AG04450 (cell line): ENCODE measurements around the gene TXLNG. TPM values are rescaled to one million over a fixed set of nuclear protein-coding genes. Genes with fewer than 3 reads are reported as not detected.
A peak's percentile ranks its signal among the peaks of the same experiment; 100 is the strongest.

Experiments used
- CTCF ChIA-PET: fragments of 300-600, 350-600 bp; formaldehyde crosslinking; extraction: SDS; loops from one replicate; lab custom pipeline; 2022; ENCODE audit warnings: antibody characterized with exemption, inconsistent platforms; lab: Charles Lee
- POLR2A ChIA-PET: fragments of 350-600 bp; formaldehyde crosslinking; extraction: SDS; loops from one replicate; lab custom pipeline; 2021; ENCODE audit warnings: antibody characterized with exemption, inconsistent platforms; lab: Yijun Ruan, JAX
- DNase-seq: peaks from one replicate; pipeline ENCODE4 v3.0.0-alpha.2; 2011; ENCODE audit warnings: low read depth, low spot score
- H3K27ac ChIP-seq: one replicate; pipeline ENCODE4 v1.5.1; 2012; ENCODE audit warnings: low read depth, low read length, control low read depth
- H3K27me3 ChIP-seq: one replicate; pipeline ENCODE4 v1.6.0; 2012; ENCODE audit warnings: low read length; ENCODE audit not compliant: control insufficient read depth, insufficient read depth
- H3K4me3 ChIP-seq: 2 replicates; pipeline ENCODE4 v1.5.1; 2011; ENCODE audit warnings: mild to moderate bottlenecking, low read depth, low read length, control low read depth
- H3K9me3 ChIP-seq: 2 replicates; pipeline ENCODE4 v1.5.1; 2012; ENCODE audit warnings: low read length; ENCODE audit not compliant: control insufficient read depth, insufficient read depth
- polyA plus RNA-seq: library from polyadenylated mRNA; depleted of rRNA; stranded (reverse); fragments of >200 nt; gene quantifications from 2 replicates; pipeline ENCODE4 v1.2.3, GENCODE V29; 2011
- TF ChIP-seq, protein P1 (sequence below): IDR thresholded peaks from 2 replicates; pipeline ENCODE4 v1.5.1; 2011; ENCODE audit warnings: low read depth, low read length, control low read depth, inconsistent platforms

Gene TXLNG
- polyA plus RNA-seq, 1 experiment, result 15.4 TPM

DNA sequence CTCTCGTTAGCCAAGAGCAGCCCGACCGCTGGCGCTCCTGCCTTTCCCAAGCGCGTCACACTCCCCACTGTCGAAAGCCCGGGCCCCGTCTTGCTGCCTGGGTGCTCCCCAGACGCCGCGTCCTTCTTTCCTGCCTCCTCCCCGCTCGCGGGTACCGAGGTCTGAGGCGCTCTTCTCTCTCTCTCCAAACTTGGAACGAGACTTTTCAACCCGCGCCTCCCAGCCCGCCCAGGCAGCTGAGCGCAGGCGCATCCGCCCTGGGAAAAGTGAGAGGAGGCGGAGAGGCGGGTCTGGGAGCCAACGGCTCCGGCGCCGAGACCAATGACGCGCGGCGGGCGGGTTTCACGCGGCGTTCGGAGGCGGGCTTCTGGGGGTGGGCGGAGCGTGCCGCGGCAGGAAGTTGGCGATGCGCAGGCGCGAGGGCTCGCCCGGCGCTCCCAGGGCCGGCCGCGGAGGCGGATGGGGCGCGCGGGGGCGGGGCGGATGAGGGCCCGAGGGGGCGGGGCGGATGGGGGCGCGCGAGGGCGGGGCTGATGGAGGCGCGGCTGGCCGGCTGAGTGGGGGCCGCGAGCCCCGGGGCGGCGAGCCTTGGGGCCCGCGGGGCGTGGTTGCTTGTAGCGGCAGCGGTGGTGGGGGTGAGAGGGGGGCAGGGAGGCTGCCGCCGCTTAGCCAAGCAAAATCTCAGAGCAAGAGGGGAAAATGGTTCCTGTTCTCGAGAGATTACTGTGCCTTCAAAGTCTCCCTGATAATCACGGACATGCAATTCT, 84.0 kb downstream of the TXLNG start, which contains the start of gene RBBP7:
Gene RBBP7 (minus strand): TSS at position 268 of the 767 bp plus-strand sequence. CDS start 309 bp downstream, outside the sequence.
- H3K27me3 ChIP-seq, result no peaks in the 10 kb centered on the region
- H3K9me3 ChIP-seq, result no peaks in the 10 kb centered on the region
- TF ChIP-seq, protein P1, sequence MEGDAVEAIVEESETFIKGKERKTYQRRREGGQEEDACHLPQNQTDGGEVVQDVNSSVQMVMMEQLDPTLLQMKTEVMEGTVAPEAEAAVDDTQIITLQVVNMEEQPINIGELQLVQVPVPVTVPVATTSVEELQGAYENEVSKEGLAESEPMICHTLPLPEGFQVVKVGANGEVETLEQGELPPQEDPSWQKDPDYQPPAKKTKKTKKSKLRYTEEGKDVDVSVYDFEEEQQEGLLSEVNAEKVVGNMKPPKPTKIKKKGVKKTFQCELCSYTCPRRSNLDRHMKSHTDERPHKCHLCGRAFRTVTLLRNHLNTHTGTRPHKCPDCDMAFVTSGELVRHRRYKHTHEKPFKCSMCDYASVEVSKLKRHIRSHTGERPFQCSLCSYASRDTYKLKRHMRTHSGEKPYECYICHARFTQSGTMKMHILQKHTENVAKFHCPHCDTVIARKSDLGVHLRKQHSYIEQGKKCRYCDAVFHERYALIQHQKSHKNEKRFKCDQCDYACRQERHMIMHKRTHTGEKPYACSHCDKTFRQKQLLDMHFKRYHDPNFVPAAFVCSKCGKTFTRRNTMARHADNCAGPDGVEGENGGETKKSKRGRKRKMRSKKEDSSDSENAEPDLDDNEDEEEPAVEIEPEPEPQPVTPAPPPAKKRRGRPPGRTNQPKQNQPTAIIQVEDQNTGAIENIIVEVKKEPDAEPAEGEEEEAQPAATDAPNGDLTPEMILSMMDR, result no peak
- CTCF ChIA-PET, result interaction anchor here (1.1 kb wide), 1 partner anchor 176 kb away, joined by 5 read pairs; no protein-coding TSS in a partner anchor
- DNase-seq, result peak; percentile 72
- H3K27ac ChIP-seq, result peak within 1 kb of the TSS; percentile 96
- H3K4me3 ChIP-seq, result peak within 1 kb of the TSS; percentile 73
- POLR2A ChIA-PET, result interaction anchor here (1.0 kb wide), 1 partner anchor 13 kb away, joined by 6 read pairs; no protein-coding TSS in a partner anchor

DNA sequence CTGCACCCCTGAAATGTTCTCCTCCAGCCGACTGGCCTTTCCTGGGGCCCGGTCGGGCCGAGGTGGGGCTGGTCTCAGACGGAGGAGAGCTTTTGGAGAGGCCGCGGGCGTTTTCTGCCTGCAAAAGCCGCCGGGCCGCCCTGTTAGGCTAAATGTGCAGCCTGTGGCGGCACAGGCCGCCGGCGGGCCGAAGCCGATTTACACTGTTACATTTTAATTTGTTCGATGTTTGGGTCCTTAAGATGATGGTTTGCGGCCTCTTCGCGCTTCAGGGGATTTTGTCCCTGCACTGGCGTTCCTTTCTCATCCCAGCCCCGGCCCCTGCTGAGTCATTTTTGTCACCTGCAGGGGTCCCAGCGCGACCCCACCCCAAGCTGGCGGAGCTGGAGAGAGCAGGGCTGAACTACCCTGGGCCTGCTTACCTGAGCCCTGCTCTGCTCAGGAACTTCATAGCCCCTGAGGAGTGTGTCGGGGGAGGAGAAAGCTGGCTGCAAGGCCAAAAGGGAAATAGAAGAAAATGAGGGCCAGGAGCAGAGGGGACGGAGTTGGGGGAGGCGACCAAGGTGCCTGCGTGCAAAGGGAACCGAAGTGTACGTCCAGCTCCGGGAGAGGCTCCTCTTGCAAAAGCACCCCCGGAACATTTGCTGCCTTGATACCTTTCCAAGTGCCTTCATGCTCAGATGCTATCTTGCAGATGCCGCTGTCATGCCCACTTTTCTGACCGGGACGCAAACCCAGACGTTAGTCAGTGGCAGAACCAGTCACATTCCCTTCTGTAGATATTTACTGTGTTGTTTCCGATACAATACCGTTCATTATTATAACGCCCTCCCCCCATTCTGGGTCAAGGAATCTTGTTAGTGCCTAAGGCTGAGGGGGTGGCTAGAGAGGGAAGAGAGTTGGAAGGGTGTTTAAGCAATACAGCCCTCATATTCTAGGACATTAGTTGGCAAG, 84.9 kb downstream of the TXLNG start:
- ChIA-PET CTCF (interaction anchor here (1.1 kb wide), 1 partner anchor 175 kb away, joined by 5 read pairs; no protein-coding TSS in a partner anchor), POLR2A (no interaction called here)
- Histone ChIP-seq H3K4me3 (peak overlapping the region; percentile 47), H3K27ac (peak overlapping the region; percentile 75), H3K9me3 (no peaks in the 10 kb centered on the region), H3K27me3 (no peaks in the 10 kb centered on the region)
- DNase-seq, result no peak
- TF ChIP-seq, protein P1, result no peak

DNA sequence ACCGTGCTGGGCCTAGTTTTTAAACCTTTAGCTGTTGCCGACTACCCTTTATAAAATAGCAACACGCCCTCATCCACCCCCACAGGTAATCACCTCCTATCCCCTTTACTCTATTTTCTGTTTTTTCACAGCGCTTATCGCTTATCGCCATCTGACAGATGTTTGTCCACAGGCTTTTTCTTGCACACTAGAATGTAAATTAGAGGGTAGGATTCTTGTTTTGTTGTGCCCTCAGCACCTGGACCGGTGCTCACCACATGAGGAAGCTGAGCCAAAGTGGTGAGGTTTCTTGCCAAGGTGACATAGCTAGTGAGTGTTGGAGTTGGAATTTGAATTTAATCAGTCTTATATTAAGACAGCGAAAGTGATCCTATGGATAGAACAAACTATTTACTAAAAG, 86.8 kb downstream of the TXLNG start:
- no peak for DNase-seq
- POLR2A ChIA-PET, result no interaction called here
- Histone ChIP-seq H3K27me3 (no peaks in the 10 kb centered on the region), H3K9me3 (no peaks in the 10 kb centered on the region), H3K27ac (no peak overlapping the region), H3K4me3 (no peak overlapping the region)
- CTCF ChIA-PET, result interaction anchor here (1.1 to 3.6 kb wide), 2 partner anchors 10 to 173 kb away, joined by 4 to 28 read pairs; no protein-coding TSS in a partner anchor
- TF ChIP-seq, protein P1, result no peak

DNA sequence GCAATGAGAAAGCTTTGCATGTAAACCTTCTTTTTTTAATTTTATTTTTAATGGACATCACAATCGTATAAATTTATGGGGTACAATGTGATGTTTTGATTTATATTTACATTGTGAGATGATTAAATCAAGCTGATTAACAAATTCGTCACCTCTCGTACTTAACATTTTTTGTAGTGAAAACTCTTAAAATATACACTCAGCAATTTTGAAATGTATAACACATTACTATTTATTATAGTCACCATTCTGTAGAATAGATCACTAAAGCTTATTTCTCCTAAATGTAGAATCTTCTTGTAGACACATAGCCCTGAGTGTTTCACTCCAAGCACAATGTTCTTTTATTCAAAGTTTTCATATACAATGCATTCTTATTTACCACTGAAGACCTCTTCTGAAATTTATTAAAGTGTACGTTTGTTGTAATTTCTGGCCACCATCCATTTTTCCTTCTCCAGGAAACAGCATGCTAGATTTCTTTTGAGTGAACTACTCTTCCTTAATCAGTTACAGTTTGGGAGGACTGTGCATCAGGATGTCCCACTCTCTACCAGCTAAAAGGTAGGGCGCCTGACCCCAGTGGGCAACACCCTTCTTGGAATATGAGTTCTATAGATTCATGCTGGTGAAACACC, 88.3 kb downstream of the TXLNG start:
- Histone ChIP-seq H3K27me3 (no peaks in the 10 kb centered on the region), H3K9me3 (no peaks in the 10 kb centered on the region), H3K4me3 (no peak overlapping the region), H3K27ac (no peak overlapping the region)
- ChIA-PET CTCF (interaction anchor here (0.9 to 3.6 kb wide), 2 partner anchors 9 to 173 kb away, joined by 3 to 28 read pairs; no protein-coding TSS in a partner anchor), POLR2A (no interaction called here)
- TF ChIP-seq, protein P1, result no peak
- DNase-seq, result no peak
